ENCODE results near the gene GPSM1. TPM values are rescaled to one million over a fixed set of nuclear protein-coding genes. Genes with fewer than 3 reads are reported as not detected.

GPSM1 gene
- total RNA-seq, 1 donor from 2014 or later = 82.2 TPM

DNA sequence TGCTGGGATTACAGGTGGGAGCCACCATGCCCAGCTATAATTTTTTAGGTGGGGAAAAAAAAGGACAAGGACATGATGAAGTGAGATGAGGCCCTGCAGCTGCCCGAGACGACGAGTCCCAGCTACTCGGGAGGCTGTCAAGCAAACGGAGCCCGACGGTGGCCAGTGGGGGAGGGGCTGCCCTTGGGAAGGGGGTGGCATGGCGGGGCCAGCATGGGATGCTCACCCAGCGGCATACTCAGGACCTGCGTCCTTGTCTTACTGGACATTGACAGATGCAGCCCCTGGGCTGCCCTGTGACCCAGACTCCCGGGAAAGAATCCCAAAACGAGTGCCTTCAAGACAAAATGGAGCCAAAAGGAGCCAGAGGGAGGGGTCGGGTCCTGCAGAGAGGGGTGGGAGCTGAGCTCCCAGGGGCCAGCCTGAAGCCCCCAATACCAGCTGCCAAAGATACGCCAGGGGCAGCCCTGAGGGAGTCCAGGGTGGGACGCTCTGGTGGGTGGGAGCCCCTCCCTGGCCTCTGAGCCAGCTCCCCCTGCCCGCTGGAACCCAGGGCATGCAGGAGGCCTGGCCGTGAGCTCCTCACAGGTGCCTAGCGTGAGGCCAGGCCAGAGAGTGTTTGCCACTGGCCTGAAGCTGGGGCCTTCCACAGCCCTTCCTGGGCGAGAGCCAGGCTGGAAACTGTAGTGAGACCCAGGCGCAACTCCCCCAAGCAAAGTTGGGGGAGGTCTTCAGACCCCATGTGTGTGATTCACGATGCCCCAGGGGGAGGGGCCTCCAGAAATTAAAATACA, 39.2 kb upstream of the GPSM1 start:
- no peak for DNase-seq (ENCODE audit: low spot score, unreplicated experiment)
- peaks cover 2% of the 10 kb centered on the region for H3K4me1 Mint-ChIP-seq (ENCODE audit: low read depth)
- no peaks in the 10 kb centered on the region for H3K36me3 Mint-ChIP-seq (ENCODE audit: insufficient read depth)
- H3K27ac Mint-ChIP-seq = no peak overlapping the region
- TF ChIP-seq, protein P1, sequence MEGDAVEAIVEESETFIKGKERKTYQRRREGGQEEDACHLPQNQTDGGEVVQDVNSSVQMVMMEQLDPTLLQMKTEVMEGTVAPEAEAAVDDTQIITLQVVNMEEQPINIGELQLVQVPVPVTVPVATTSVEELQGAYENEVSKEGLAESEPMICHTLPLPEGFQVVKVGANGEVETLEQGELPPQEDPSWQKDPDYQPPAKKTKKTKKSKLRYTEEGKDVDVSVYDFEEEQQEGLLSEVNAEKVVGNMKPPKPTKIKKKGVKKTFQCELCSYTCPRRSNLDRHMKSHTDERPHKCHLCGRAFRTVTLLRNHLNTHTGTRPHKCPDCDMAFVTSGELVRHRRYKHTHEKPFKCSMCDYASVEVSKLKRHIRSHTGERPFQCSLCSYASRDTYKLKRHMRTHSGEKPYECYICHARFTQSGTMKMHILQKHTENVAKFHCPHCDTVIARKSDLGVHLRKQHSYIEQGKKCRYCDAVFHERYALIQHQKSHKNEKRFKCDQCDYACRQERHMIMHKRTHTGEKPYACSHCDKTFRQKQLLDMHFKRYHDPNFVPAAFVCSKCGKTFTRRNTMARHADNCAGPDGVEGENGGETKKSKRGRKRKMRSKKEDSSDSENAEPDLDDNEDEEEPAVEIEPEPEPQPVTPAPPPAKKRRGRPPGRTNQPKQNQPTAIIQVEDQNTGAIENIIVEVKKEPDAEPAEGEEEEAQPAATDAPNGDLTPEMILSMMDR (IDR thresholded peaks at IDR 0.05; ENCODE audit: unreplicated experiment) = no peak
- H3K27me3 Mint-ChIP-seq = peaks cover 9% of the 10 kb centered on the region
- no peaks in the 10 kb centered on the region for H3K9me3 Mint-ChIP-seq (ENCODE audit: low read depth)
- no peak overlapping the region for H3K4me3 Mint-ChIP-seq (ENCODE audit: low read depth)

DNA sequence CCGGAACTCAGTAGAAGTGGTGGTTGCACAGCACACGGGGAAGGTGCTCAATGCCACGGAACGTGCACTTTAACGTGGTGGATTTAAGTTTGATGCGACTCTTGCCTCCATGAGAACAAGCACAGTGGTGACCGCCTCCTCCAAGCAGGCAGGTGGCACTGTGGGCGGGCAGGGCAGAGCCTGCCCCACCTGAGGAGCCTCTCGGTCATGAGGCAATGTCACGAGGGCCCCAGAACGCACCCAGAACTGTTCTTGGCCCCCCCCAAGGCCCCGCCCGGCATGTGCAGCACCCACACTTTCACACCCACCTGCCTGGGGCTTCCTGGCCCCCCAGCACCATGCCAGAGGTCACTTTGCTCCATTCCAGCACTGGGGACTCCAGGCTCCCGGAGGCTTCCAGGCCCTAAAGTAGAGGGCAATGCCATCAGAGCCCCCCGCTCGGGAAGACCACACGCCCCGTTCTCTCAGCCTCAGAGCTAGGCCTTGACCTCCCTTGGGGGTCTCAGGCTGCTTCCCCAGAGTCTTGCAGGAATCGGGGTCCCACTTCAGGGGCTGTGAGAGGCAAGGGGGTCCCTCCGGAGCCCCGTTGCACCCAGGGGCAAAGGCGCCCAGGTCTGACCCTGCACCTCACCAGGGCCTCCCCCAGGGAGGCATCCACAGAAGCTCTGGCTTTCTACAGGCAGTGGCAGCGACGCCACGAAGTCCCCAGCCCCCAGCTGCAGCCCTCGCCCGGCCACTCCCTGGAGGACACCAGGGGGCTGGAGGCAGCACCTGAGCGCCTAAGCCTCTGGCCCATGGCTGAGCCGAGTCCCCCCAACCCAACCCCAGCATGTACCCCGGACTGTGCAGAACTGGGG, 37.5 kb upstream of the GPSM1 start:
- no peak overlapping the region for H3K27ac Mint-ChIP-seq
- H3K27me3 Mint-ChIP-seq = peaks cover 9% of the 10 kb centered on the region
- H3K4me3 Mint-ChIP-seq (ENCODE audit: low read depth) = no peak overlapping the region
- no peak for DNase-seq (ENCODE audit: low spot score, unreplicated experiment)
- TF ChIP-seq, protein P1 (IDR thresholded peaks at IDR 0.05; ENCODE audit: unreplicated experiment) = no peak
- peaks cover 1% of the 10 kb centered on the region for H3K4me1 Mint-ChIP-seq (ENCODE audit: low read depth)
- no peaks in the 10 kb centered on the region for H3K36me3 Mint-ChIP-seq (ENCODE audit: insufficient read depth)
- H3K9me3 Mint-ChIP-seq (ENCODE audit: low read depth) = no peaks in the 10 kb centered on the region

DNA sequence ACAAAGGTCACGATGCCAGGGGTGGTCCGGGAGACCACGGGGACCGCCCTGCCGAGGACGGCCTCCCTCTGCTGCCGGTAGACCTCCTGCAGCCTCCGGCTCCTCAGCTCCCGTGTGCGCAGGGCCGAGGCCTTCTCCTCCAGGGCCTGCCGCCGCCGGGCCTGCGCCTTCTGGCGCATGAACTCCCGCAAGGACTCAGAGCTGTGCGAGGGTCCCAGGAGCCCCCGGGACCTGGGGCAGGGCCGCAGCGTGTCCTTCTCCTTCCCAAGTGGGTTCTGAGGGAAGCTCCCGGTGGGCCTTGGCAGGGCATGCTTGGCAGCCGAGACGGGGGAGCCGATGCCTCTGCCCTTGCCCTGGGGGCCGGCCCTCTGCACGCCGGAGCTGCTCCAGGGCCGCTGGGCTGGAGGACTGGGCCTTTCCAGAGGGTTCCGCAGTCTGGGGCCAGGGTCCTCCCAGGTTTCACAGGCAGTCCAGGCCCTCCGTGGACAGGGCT, 36.8 kb upstream of the GPSM1 start:
- DNase-seq (ENCODE audit: low spot score, unreplicated experiment) = no peak
- Mint-ChIP-seq H3K36me3 (ENCODE audit: insufficient read depth) (no peaks in the 10 kb centered on the region), H3K27ac (no peak overlapping the region), H3K9me3 (ENCODE audit: low read depth) (no peaks in the 10 kb centered on the region), H3K4me1 (ENCODE audit: low read depth) (peaks cover 5% of the 10 kb centered on the region), H3K4me3 (ENCODE audit: low read depth) (no peak overlapping the region), H3K27me3 (peaks cover 9% of the 10 kb centered on the region)
- TF ChIP-seq, protein P1 (IDR thresholded peaks at IDR 0.05; ENCODE audit: unreplicated experiment) = no peak

DNA sequence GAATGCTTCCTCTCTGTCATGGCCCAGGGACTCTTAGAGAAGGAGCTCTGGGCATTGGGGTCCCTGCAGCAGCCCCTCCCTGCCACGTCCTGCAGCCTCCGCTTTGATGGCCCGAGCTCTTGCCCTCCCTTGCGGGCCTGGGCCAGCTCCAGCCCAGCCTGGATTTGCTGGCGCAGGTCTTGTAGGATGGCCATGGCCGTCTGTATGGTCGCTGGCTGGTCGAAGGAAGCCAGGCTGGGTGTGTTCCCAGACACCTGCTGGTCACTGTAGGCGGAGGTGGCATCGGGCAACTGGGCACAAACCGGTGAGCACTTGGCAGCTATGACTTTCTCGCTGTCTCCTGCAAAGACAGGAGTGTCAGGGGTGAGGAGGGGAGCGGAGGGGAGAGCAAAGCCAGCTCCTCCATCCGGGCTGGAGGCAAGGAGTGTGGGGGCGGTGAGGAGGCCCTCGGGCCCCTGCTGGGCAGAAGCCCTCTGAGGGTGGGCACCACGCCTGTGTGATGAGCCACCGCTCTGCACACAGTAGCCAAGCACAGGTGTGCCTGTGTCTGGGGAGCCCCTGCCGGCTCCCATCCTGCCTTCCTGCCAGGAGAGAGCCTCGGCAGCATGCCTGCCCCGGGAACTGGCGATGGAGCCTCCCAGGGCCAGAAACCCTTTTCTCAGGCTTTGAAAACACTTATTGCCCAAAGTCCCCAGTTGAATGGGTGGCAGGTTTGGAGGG, 35.9 kb upstream of the GPSM1 start:
- no peak overlapping the region for H3K4me3 Mint-ChIP-seq (ENCODE audit: low read depth)
- no peak for DNase-seq (ENCODE audit: low spot score, unreplicated experiment)
- no peaks in the 10 kb centered on the region for H3K36me3 Mint-ChIP-seq (ENCODE audit: insufficient read depth)
- H3K9me3 Mint-ChIP-seq (ENCODE audit: low read depth) = no peaks in the 10 kb centered on the region
- peaks cover 8% of the 10 kb centered on the region for H3K4me1 Mint-ChIP-seq (ENCODE audit: low read depth)
- TF ChIP-seq, protein P1 (IDR thresholded peaks at IDR 0.05; ENCODE audit: unreplicated experiment) = no peak
- H3K27ac Mint-ChIP-seq = no peak overlapping the region
- peaks cover 9% of the 10 kb centered on the region for H3K27me3 Mint-ChIP-seq

All from progenitor cell of endocrine pancreas (in vitro differentiated cells).